Measurements from ENCODE around the gene WLS.

- no peak for TF ChIP-seq CTCF (IDR thresholded peaks at IDR 0.05)
- no peak for TF ChIP-seq EP300 (IDR thresholded peaks at IDR 0.05)
Measured at GRCh38 chr1:68149110-68149798, 83.1 kb downstream of the WLS start.

Data from tibial nerve (tissue), 4 donors.